NCI-H187 (cell line): ENCODE measurements around the gene GNLY.
"Not testable (repeated sequence)": the region's sequence is repeated elsewhere in the genome, so short reads cannot be mapped to it uniquely, and the experiment has no call there.

Experiments used
- DNase-seq, 2 experiments: peaks; one replicate each; lab custom pipeline; 2025; lab: John Stamatoyannopoulos, UW

GNLY gene

DNA sequence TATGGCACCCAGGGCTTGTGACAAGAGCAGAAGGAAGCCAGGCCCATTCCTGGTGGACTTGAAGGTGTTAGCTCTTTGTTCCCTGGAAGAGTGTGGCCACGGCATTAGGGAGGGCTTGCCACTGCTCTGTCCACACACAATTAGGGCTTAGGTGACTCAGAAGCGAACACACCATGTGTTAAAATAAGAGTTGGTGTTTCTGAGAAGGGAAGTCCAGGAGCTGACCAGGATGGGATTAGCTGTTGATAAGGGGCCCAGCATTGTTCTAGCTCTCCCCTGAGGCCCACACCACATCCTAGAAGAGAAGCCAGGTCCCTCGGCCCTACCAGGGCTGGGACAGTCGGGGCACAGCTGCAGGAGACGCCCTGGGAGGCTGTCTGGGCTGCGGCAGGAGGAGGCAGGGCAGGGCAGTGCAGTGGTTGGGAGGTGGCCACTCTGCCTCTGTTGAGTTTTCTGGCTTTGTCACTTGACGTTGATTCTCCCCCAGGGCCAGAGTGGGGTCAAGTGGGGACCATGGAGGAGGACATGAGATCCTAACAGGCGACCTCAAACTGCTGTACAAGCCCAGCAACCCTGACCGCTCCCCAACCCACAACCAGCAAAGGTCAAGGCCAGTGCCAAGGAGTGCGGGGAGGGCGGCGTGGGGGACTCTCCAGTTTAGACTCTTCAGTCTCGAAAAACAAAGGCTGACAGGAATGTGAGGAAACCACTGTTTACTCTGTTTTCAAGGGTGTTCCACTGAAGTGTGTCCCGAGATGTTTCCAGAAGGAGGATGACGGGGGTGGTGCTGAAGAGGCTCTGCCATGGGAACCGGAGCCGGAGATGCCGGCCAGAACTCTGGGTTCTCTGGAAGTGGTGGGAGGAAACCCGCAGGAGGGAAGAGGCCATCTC is 16.8 kb downstream of the GNLY start:
- peak; percentile 11 to 46 for DNase-seq

DNA sequence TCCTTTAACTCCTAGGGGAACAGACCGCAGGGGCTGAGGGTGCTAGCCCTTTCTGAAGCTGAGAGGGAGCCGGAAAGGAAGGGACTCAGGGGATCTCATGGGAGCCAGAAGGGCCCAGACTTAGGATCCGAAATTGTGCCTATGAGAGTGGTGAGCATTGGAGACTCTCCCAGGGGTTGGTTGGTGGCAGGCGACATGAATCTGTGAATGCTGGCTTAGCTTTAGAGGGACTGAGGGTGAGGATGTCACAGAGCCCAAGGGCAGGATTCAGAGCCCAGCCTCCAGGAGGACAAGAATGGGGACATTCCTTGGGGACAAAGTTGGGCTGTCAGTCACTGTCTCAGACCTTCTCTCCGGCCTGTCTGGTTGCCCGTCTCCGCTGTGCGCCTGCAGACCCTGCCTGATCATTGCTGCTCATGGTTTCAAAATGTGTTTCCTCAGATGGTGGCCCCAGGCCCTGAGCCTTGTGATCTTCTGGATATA is 17.5 kb downstream of the GNLY start:
- DNase-seq = no peak

DNA sequence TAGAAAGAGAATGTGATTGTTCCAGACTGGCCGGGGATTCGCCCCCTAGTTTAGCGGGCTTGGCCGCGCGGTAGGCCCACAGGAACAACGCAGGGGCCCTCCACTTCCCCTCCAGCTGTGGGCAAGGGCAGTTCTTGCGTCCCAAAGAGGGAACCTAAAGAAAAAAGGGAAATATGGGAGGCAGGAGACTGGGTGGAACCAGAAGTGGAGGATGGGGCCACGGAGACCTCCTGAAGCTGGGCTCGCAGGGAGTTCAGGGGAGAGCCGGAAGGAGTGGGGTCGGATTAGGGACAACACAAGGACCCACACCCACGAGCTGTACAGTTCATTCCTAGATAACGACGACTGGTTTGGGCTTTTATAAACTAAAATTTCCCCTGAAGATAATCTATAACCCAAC is 18.2 kb downstream of the GNLY start:
- no peak for DNase-seq

DNA sequence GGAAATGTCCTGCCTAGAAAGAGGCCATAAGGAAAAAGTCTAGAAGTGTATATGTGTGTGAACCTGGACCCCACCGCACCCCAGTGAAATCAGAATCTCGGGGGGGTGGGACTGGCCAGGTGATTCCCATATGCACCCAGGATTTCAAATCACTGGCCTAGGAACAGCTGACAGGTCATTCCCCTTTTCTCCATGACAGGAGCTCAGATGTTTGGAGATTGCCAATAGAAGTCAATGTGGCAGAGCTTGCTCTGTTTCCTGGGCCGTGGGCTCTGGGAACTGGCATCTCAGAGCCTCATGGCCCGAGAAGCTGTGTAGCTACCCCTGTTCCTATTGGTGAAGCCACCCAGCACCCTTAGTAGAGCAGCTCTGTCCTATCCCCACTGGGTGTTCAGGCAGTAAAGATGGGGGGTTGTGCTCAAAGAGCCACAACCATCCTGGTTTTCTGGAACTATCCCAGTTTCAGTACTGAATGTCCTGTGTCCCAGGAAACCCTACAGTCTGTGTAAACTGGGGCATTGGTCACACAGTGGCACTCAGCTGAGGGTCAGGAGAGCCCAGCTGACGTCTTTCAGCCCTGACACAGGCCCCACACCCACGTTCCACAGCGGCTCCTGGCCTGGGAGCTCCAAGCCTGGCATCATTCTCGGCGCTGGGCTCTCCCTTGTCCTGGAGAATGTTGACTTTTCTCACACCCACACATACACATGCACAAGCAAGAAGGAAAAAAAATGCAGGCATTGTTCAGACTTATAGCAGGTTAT is 18.9 kb downstream of the GNLY start:
- DNase-seq = no peak

DNA sequence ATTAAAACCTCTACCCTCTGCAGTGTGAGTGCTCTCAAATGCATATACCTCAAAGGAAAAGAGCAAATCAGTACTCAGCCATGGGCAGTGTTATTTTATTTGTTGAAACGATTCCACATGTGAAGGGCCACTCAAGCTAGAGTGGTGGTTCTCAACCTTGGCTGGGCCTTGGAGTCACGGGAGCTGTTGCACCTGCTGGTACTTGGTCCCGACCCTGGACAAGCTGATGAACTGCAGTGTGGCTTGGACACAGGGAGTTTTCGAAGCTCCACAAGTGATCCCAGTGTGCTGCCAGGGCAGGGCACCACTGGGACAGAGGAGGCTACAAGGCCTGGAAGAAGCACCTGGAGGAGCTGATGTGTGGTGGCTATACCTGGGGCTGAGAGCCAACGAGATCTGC is 19.7 kb downstream of the GNLY start:
- peak; percentile 70 to 73 for DNase-seq

DNA sequence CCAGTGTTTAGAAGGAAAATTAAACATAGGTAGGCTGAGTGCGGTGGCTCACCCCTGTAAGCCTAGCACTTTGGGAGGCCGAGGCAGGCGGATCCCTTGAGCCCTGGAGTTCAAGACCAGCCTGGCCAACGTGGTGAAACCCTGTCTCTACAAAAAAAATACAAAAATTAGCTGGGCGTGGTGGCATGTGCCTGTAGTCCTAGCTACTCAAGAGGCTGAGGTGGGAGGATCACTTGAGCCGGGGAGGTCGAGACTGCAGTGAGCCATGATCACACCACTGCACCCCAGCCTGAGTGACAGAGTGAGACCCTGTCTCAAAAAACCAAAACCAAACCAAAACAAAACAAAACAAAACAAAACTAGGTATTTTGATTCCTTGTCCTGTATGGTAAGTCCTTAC is 20.3 kb downstream of the GNLY start:
- not testable (repeated sequence) for DNase-seq

DNA sequence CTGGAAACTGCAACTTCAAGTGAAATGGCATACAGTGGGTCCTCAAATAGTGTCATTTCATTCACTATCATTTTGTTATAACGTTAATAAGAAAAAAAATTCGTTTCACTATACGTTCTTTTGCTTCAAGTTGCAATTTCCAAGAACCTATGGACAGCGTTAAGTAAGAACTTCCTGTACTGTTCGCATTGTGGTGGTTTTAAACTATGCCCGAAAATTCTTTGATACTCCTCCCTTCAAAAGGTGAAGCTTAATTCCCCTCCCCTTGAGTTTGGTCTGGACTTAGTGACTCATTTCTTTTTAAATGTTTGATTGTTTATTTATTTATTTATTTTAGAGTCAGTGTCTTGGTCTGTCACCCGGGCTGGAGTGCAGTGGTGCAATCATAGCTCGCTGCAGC is 20.7 kb downstream of the GNLY start:
- DNase-seq = no peak

DNA sequence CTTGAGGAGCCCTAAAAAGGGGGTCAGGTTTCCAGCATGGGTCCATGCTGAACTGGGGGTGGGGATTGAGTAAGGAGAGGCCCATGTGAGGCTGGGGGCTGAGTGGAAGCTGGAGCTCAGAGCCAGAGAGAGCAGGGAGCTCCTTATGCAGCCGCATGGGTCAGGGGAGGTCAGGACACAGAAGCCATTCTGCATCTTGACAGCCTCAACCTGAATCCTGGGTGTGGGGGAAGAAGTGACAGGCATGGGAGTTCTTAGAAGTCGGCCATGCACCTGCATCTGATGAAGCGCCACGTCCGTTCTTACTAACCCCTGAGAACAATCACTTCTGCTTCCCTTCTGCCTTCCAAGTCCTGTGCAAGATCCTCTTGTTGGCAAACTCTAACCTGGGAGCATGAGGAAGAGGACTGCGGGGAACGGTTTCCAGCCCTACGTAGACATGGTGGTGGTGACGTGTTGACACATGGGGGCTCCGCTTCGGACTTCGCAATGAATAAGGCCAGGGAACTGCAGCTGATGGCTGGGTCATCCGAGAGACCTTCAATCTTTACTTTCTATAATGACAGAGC is 22.3 kb downstream of the GNLY start:
- DNase-seq = no peak

DNA sequence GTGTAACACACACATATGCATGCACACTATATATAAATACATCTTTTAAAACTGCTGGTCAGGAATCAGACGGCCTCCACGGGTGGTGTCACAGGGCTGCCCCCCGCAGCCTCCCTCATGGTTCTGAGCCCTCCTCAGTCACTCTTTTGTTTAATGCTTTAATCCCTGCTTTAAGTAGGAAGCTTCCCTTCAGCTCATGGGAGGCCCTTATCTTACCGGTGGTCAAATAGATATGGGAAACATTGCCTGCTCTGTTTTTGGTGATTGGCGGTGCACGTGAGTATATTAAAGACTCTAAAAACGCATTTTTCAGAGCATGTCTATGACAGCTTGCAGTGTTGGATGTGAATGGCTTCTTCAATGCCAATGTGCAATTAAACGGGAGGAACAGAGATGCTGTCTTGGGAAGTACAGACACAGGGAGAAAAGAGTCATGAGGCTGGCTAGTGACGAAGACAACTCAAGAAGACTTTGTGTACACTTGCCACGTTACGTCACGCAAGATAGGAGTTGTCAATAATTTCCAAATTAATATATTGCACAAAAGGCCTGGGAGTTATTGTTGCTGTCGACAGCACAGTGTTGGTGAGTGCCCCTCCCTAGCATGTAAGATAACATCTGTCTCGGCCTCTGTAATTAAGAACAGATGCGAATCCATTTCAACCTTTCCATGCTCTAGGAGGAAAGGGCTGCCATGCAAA is 23.3 kb downstream of the GNLY start:
- no peak for DNase-seq

DNA sequence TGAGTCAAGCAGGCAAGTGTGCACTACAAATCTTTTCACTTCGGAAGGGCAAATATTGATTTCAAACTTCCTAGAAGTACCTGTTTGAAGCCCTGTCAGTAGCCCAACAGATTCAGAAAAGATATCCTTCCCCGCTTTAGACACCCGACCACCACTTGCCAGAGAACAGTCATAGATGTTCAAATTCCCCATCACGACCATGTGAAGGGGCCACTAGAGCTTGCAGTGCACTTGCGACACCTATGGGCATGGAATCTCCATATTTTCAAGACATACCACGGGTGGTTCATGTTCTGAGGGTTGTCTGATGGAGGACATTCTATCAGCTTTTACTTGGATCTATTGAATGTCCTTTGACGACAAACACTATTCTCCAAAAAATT is 23.8 kb downstream of the GNLY start:
- no peak for DNase-seq

DNA sequence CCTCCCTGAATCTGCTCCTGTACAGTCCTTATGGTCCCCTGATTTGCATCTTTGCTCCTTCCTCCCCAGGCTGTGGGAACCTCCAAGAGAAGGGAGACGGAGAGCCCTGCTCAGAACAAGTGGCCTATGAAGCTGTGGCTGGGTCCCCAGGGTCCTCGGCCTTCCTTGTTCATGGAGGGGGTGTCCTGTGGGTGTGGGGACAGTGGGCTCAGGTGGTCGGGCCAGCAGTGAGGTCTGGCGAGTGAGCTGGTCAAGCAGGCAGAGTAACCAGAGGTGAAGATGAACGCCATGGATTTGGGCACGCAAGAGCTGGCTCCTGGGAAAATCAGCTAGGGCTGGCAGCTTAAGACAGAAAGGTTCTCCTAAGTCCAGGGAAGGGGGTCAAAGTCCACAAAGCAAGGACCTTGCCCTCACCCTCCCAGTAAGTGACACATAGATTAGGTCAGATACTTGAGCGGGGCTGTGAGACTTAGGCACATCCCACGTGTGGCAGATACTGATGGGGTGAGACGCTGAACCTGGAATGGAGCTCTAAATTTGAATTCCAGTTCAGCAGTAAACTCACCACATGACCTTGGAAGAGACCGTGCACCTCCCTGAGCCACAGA is 24.8 kb downstream of the GNLY start:
- DNase-seq = no peak

DNA sequence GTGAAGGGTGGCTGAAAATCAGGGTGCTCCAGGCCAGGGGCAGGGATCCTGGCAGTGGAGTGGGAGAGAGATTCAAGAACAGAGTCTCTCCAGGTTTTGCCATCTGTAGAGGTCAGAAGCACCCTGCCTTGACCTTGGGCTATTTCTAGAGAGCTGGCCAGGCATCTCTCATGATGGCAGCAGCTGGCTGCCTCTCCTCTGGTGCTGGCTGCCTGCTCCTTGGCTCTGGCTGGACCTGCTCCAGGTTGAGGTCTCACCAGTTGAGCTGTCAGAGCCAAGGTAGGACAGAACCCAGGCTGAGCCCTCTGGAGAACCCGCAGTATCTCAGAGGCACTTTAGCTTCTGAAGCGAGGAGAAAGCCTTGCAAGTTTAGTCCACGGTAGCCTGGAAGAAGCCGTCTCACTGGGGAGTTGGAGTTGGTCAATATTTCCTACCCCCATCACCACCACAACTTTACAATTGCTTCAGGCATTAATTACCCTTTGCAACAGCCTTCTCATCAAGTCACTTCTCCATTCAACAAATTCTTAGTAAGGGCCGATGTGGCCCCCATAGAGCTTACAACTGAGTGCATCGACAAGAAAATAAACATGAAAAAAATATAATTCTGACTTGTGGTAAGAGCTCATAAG is 25.6 kb downstream of the GNLY start:
- DNase-seq = no peak

DNA sequence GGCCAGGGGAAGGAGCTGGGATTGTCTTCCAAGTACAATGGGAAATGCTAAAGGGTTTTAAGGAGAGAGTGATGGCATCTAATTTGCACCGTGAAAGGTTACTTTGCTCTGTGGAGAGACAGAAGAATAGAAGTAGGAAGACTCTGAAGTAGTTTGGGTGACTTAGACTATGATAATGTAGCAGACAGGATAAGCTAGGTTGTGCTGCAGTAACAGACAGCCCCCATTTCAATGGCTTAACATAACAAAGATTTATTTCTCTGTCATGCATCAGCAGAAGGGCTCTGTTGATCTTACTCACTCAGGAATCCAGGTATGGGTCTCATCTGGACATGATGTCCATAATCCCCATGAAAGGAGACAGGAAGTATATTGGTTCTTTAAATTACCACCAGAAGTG is 26.4 kb downstream of the GNLY start:
- no peak for DNase-seq

DNA sequence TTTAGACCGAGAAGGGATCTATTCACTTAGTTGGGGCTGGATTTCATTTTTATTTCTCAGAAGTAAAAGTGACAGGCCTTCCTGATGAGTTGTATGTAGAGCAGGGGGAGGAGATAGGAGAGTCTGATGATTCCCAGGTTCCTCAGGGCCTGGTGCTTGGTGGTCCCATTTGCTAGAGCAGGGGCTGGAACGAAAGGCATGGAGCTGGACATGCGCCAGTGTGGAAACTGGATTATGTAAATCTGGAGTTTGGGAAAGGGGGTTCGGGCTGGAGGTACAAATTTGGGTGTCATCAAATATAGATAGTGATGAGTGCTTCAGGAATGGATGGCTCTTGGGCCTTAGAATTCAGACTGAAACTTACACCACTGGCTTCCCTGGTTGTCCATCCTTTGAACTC is 27.5 kb downstream of the GNLY start:
- DNase-seq = no peak

DNA sequence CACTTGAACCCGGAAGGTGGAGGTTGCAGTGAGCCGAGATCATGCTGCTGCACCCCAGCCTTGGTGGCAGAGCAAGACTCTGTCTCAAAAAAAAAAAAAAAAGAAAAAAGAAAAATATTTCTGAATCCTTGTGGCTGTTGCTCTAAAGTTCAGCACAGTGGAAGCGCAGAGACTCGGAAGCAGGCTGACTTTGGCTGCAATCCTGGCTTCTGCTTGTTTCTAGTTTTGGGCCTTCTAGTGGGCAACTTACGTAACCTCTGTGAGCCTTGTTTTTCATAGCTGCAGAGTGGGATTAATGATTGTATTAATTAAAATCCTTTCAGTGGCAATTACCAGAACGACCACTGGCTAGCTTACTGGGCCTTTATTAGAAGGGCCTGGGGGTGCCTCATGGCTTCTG is 28.4 kb downstream of the GNLY start:
- DNase-seq = no peak

DNA sequence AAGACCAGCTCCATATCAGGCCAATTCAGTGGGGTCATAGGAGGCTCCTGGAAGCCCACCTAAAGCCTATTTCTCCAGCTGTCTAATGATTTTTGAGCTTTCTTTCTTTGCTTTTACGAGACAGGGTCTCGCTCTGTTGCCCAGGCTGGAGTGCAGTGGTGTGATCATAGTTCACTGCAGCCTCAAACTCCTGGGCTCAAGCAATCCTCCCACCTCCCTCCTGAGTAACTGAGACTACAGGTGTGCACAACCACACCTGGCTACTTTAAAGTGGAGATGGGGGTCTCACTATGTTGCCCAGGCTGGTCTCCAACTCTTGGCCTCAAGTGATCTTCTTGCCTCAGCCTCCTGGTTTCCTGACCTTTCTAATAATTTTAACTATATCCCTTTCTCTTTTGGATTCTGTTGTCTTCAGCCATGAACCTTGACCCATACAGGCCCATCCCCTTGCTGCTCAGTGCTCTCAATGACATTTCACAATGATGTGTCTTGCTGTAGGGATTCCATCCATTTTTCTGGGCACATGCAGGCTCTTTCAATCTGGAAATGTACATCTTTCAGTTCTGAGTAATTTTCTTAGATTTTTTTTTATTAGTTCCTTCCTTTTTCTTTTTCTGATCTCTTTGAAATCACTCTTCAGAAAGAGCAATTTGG is 29.7 kb downstream of the GNLY start:
- no peak for DNase-seq

DNA sequence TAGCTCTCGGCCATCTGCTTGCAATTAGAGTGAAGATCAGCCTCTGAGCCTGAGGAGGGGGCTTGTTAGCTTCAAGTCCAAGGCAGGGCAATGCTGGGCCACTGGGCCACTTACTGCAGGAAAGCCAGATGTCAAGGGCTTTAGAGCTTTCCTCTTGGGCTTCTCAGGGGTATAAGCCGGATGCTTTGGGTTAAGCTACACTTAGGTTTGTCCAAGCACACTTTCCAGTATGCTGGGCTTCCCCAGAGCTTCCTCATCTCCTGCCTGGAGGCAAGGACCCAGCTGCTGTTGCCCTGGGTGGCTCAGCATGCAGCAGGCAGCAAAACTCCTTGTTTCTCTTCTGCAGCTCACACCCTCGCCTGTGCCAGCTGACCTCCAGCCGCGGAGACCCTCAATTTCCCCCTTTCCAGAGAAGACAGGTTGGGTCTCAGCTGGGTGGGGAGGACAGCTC is 30.6 kb downstream of the GNLY start:
- DNase-seq = no peak

DNA sequence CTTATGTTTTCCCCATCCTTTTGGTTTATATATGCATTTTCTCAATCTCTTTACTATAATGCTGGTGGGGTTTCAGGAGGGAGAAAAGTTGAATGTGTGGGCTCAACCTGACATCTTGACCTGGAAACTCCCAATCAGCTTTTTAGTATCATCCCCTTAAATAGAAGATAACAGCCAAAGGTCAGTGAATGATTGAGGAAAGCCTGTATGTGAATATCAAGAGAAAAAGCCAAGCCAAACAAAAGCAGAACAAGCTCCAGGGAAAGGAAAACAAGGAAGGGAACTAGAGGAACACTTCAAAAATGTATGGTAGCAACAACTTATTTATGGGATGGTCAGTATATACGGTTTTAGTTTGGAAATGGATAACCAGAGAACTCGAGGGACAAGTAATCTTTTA is 31.3 kb downstream of the GNLY start:
- no peak for DNase-seq

DNA sequence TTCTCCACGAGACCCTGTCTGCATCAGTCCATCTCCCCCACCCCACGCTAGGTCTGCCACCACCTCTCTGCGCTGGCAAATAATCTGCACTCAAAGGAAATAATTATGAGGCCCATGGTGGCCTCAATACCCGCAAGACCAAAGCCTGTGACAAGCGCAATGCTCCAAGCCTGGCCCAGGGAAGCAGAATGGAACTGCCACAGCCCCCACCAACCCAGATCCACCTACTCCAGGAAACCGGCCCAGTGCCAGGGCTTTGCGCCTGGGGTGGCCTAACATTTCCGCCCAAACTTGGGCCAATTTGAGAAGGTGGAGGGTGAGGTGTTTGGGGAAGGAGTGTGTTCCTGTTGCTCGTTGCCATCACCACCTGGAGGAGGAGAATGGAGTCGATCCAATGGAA is 33.6 kb downstream of the GNLY start:
- DNase-seq = no peak

DNA sequence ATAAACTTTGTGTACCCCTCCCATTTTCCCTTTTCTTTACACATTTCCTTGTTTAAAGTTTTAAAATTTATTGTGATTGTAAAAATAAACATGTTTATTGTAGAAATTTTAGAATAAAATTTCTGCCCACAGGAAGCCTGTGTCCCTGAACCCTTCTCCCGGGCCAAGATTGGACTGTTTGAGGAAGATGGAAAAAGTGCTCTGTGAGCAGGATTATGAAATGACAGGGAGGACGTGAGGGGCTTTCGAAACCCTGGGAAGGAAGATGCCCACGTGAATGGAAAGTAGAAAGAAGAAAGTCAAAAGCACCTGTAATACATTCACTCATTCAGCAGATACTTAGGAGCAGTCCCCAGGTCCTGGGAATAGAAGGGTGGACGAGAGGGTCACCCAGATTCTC is 34.2 kb downstream of the GNLY start:
- no peak for DNase-seq
